OCI-LY7 (cell line): ENCODE results near the gene GMDS. TPM values are rescaled to one million over a fixed set of nuclear protein-coding genes. Genes with fewer than 3 reads are reported as not detected.

Experiments used
- BruUV-seq: library from RNA; stranded (reverse); fragments of 400-500 nt; replicated peaks from 2 replicates; lab custom pipeline; 2021; lab: Mats Ljungman, UMichigan
- CTCF ChIA-PET: fragments of 300-600 bp; sonication (Branson Sonifier 250); formaldehyde crosslinking; loops from one replicate; lab custom pipeline; 2022; ENCODE audit warnings: antibody characterized with exemption; ENCODE audit not compliant: unreplicated experiment; lab: Charles Lee
- POLR2A ChIA-PET: fragments of 300-600 bp; sonication (Branson Sonifier 250); formaldehyde crosslinking; loops from one replicate; lab custom pipeline; 2022; ENCODE audit warnings: antibody characterized with exemption; lab: Charles Lee
- DNase-seq: peaks from one replicate; pipeline ENCODE4 v3.0.0-alpha.2; 2015; ENCODE audit warnings: low spot score
- H2AFZ ChIP-seq: fragments of 200-600 bp; sonication (generic), shearing (Covaris generic); 2 replicates; pipeline ENCODE4 v1.6.1; 2014; ENCODE audit warnings: mild to moderate bottlenecking, antibody characterized with exemption, low read length, moderate library complexity
- H3K27ac ChIP-seq: fragments of 200-600 bp; sonication (generic); 2 replicates; pipeline ENCODE4 v1.5.1; 2014; ENCODE audit warnings: mixed run types, low read depth, mild to moderate bottlenecking, moderate library complexity, low read length, inconsistent platforms; ENCODE audit not compliant: poor library complexity, severe bottlenecking
- H3K36me3 ChIP-seq: fragments of 200-600 bp; sonication (generic); 2 replicates; pipeline ENCODE4 v1.6.1; 2014; ENCODE audit warnings: mild to moderate bottlenecking, antibody characterized with exemption, low read length, moderate library complexity, mixed read lengths; ENCODE audit not compliant: insufficient read depth
- H3K4me1 ChIP-seq: fragments of 200-600 bp; sonication (generic); 2 replicates; pipeline ENCODE4 v1.5.1; 2014; ENCODE audit warnings: mild to moderate bottlenecking, low read length; ENCODE audit not compliant: insufficient read depth, poor library complexity, severe bottlenecking
- H3K4me2 ChIP-seq: fragments of 200-600 bp; sonication (generic); 2 replicates; pipeline ENCODE4 v1.6.1; 2014; ENCODE audit warnings: mild to moderate bottlenecking, low read length
- H3K4me3 ChIP-seq: fragments of 200-600 bp; sonication (generic); 2 replicates; pipeline ENCODE4 v1.5.1; 2014; ENCODE audit warnings: mild to moderate bottlenecking, low read depth, low read length; ENCODE audit not compliant: poor library complexity, severe bottlenecking
- H3K79me2 ChIP-seq: fragments of 200-600 bp; sonication (generic); 2 replicates; pipeline ENCODE4 v1.6.1; 2016; ENCODE audit warnings: low read depth, mild to moderate bottlenecking, low read length, moderate library complexity, mixed read lengths; ENCODE audit not compliant: insufficient read depth
- H3K9me2 ChIP-seq: fragments of 200-600 bp; sonication (generic); 2 replicates; pipeline ENCODE4 v1.6.1; 2016; ENCODE audit warnings: mild to moderate bottlenecking, low read length, mixed read lengths; ENCODE audit not compliant: insufficient read depth
- H3K9me3 ChIP-seq: fragments of 200-600 bp; sonication (generic); 2 replicates; pipeline ENCODE4 v1.6.1; 2014; ENCODE audit warnings: mild to moderate bottlenecking, mixed run types, low read length, mixed read lengths
- H4K20me1 ChIP-seq: fragments of 200-600 bp; sonication (generic); 2 replicates; pipeline ENCODE4 v1.6.1; 2014; ENCODE audit warnings: mild to moderate bottlenecking, antibody characterized with exemption, low read length, moderate library complexity, mixed read lengths; ENCODE audit not compliant: insufficient read depth
- CTCF ChIP-seq: fragments of 200-600 bp; sonication (generic); conservative IDR thresholded peaks from 2 replicates; pipeline ENCODE4 v1.5.1; 2014; ENCODE audit warnings: mild to moderate bottlenecking, antibody characterized with exemption, low read length, moderate library complexity, mixed read lengths
- EZH2phosphoT487 ChIP-seq: fragments of 200-600 bp; sonication (generic); IDR thresholded peaks from 2 replicates; pipeline ENCODE4 v1.6.1; 2018; ENCODE audit warnings: low read depth, borderline replicate concordance, mild to moderate bottlenecking, mixed run types, antibody characterized with exemption, low read length, moderate library complexity, mixed read lengths
- intact Hi-C: fragments of 100-400 bp; cut with micrococcal nuclease; formaldehyde crosslinking; loops from one replicate; pipeline ENCODE4 v1.10.0; 2022; ENCODE audit not compliant: unreplicated experiment
- total RNA-seq, 2 experiments: library from RNA; depleted of rRNA in 1 of 2; stranded (reverse); fragments of >200 nt in 1 of 2; shearing (Covaris generic) in 1 of 2; gene quantifications; 2 replicates each; pipeline ENCODE4 v1.2.3, GENCODE V29; 2014 to 2022

The GMDS gene
- total RNA-seq, 2 experiments from 2014 or later = 9.9 to 26.8 TPM

GRCh38 chr6:1580109-1580508, 665.3 kb downstream of the GMDS start:
- H3K4me1 ChIP-seq = no peaks in the 10 kb centered on the region
- no peak overlapping the region for H3K4me2 ChIP-seq
- no peaks in the 10 kb centered on the region for H3K79me2 ChIP-seq
- no peak for DNase-seq
- ChIA-PET POLR2A (no interaction called here), CTCF (no interaction called here)
- no peak overlapping the region for H2AFZ ChIP-seq
- no TSS peak for BruUV-seq
- H3K27ac ChIP-seq = no peak overlapping the region
- H3K4me3 ChIP-seq = no peak overlapping the region
- no peaks in the 10 kb centered on the region for H3K9me3 ChIP-seq
- intact Hi-C loops = no loop called here
- TF ChIP-seq EZH2phosphoT487 = no peak
- H3K9me2 ChIP-seq = no peaks in the 10 kb centered on the region
- H4K20me1 ChIP-seq = no peaks in the 10 kb centered on the region
- no peaks in the 10 kb centered on the region for H3K36me3 ChIP-seq

GRCh38 chr6:1579096-1579495, 666.3 kb downstream of the GMDS start:
- Histone ChIP-seq H4K20me1 (no peaks in the 10 kb centered on the region), H2AFZ (no peak overlapping the region), H3K27ac (no peak overlapping the region), H3K9me2 (no peaks in the 10 kb centered on the region), H3K4me1 (no peaks in the 10 kb centered on the region), H3K36me3 (no peaks in the 10 kb centered on the region), H3K4me3 (no peak overlapping the region), H3K9me3 (no peaks in the 10 kb centered on the region), H3K79me2 (no peaks in the 10 kb centered on the region), H3K4me2 (no peak overlapping the region)
- no peak for DNase-seq
- ChIA-PET POLR2A (interaction anchor here (0.5 kb wide), 1 partner anchor 634 kb away, joined by 3 read pairs; no protein-coding TSS in a partner anchor), CTCF (no interaction called here)
- BruUV-seq = no TSS peak
- intact Hi-C loops = no loop called here
- TF ChIP-seq CTCF = no peak

- intact Hi-C loops = no loop called here
- TF ChIP-seq CTCF (no peak), EZH2phosphoT487 (no peak)
- ChIA-PET CTCF (no interaction called here), POLR2A (interaction anchor here (0.6 kb wide), 1 partner anchor 1168 kb away, joined by 4 read pairs; no protein-coding TSS in a partner anchor)
- no peaks in the 10 kb centered on the region for H3K36me3 ChIP-seq
- no peaks in the 10 kb centered on the region for H3K9me2 ChIP-seq
- no TSS peak for BruUV-seq
- no peaks in the 10 kb centered on the region for H4K20me1 ChIP-seq
- H3K9me3 ChIP-seq = no peaks in the 10 kb centered on the region
- H3K4me2 ChIP-seq = no peak overlapping the region
- H2AFZ ChIP-seq = no peak overlapping the region
- DNase-seq = no peak
- H3K4me3 ChIP-seq = no peak overlapping the region
- H3K79me2 ChIP-seq = no peaks in the 10 kb centered on the region
- no peaks in the 10 kb centered on the region for H3K4me1 ChIP-seq
- H3K27ac ChIP-seq = no peak overlapping the region
These were observed 667.3 kb downstream of the GMDS start for GRCh38 chr6:1577896-1578745.
